ENCODE results near the gene SLC22A2.

DNA sequence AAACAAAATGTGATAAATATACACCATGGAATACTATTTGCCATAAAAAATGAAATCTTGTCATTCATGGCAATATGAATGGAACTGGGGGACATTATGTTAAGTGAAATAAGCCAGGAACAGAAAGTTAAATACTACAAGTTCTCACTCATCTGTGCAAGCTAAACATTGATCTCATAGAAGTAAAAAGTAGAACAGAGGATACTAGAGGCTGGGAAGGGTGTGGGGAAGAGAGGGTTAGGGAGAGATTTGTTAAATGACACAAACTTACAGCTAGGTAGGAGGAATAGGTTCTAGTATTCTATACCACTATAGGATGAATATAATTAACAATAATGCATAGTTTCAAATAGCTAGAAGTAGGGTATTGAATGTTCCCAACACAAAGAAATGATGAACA is 61.0 kb downstream of the SLC22A2 start:
- TF ChIP-seq, protein P1, sequence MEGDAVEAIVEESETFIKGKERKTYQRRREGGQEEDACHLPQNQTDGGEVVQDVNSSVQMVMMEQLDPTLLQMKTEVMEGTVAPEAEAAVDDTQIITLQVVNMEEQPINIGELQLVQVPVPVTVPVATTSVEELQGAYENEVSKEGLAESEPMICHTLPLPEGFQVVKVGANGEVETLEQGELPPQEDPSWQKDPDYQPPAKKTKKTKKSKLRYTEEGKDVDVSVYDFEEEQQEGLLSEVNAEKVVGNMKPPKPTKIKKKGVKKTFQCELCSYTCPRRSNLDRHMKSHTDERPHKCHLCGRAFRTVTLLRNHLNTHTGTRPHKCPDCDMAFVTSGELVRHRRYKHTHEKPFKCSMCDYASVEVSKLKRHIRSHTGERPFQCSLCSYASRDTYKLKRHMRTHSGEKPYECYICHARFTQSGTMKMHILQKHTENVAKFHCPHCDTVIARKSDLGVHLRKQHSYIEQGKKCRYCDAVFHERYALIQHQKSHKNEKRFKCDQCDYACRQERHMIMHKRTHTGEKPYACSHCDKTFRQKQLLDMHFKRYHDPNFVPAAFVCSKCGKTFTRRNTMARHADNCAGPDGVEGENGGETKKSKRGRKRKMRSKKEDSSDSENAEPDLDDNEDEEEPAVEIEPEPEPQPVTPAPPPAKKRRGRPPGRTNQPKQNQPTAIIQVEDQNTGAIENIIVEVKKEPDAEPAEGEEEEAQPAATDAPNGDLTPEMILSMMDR (IDR thresholded peaks at IDR 0.05; ENCODE audit: low read depth, low read length, missing input control): no peak
- TF ChIP-seq, protein P2, sequence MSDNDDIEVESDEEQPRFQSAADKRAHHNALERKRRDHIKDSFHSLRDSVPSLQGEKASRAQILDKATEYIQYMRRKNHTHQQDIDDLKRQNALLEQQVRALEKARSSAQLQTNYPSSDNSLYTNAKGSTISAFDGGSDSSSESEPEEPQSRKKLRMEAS (IDR thresholded peaks at IDR 0.05): no peak

Measured in liver (tissue), 2 donors.